Loucy (cell line): ENCODE results near the gene ZFYVE28.

Experiments used
- CTCF ChIP-seq: fragments of 200-600 bp; sonication (generic); conservative IDR thresholded peaks from 2 replicates; pipeline ENCODE4 v1.5.1; 2014; ENCODE audit warnings: mild to moderate bottlenecking, antibody characterized with exemption, low read length
- EZH2phosphoT487 ChIP-seq: fragments of 200-600 bp; IDR thresholded peaks from 2 replicates; pipeline ENCODE4 v1.6.1; 2018; ENCODE audit warnings: antibody characterized with exemption, mild to moderate bottlenecking, moderate library complexity, borderline replicate concordance

GRCh38 chr4:2313366-2313765 lies 105.1 kb downstream of the ZFYVE28 start:
- no peak for TF ChIP-seq CTCF
- TF ChIP-seq EZH2phosphoT487: no peak
